Measurements from ENCODE around the gene GCHFR.

The GCHFR gene

DNA sequence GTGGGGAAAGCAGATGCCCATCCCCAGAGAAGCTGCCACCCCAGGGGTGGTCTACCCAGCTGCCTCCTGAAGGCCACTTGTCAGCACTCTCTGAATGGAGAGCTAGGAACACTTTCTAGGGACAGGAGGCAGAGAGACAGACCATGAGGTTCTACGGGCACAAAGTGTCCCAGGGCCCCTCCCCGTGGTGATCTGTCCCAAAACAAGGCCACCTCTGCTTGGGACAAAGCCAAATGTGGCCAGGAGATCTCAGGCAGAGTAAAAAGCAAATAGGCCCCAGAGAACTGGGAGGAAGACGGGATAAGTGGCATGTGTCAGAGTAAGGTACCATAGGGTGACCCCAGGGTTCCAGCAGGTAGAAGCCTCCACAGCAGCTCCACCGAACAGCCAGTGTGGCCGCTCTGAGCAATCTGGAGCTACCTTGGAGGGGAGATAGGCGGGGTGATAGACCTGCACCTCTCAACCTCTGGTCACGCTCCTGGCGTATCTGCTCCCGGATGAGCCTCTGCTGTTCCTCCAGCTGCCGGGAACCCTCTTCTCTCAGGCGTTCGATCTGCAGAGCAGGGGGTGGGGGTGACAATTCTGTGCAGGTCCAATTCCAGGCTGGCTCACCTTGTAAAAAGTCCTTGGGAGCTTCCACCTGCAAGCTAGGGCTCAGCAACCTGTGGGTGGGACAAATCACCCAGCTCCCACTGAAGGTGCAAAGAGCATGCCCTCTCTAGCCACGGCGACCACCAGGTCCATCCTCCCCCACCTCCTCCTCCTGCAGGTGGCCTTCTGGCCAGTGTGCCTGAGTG lies 12.1 kb downstream of the GCHFR start:
- H3K4me3 ChIP-seq (ENCODE audit: low read length) = no peak overlapping the region
- TF ChIP-seq CTCF (IDR thresholded peaks at IDR 0.05; ENCODE audit: insufficient read depth, low read depth, low read length, missing control alignments) = no peak
- DNase-seq (ENCODE audit: low read depth) = no peak

DNA sequence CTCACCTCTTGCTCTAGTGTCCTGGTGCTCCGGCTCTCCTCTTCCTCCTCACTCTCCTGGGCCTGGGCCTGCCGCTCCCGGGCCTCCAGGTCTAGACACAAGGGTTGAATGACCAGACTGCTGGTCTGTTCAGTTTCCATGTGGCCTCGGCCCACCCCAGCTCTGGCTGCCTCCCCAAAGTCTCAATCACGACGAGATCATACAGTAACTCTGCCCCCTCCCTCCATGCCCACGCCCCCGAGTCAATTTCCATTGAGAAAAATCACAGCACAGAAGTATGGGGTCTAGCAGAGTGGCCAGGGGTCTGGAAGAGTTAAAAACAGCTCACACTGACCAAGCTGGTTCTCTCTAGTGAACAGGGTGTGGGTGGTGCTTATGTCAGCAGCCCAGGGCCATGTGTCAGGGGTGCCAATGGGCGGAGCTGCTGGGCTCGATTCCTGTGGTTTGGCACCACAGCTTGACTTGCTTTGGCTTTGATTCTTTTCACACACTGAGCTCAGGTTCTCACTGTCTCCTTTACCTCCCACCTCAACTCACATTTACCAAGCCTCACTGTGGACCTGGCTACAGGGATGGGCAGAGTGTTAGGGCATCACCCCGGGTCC lies 12.8 kb downstream of the GCHFR start:
- H3K4me3 ChIP-seq (ENCODE audit: low read length) = no peak overlapping the region
- TF ChIP-seq CTCF (IDR thresholded peaks at IDR 0.05; ENCODE audit: insufficient read depth, low read depth, low read length, missing control alignments) = no peak
- DNase-seq (ENCODE audit: low read depth) = peak; percentile 93

DNA sequence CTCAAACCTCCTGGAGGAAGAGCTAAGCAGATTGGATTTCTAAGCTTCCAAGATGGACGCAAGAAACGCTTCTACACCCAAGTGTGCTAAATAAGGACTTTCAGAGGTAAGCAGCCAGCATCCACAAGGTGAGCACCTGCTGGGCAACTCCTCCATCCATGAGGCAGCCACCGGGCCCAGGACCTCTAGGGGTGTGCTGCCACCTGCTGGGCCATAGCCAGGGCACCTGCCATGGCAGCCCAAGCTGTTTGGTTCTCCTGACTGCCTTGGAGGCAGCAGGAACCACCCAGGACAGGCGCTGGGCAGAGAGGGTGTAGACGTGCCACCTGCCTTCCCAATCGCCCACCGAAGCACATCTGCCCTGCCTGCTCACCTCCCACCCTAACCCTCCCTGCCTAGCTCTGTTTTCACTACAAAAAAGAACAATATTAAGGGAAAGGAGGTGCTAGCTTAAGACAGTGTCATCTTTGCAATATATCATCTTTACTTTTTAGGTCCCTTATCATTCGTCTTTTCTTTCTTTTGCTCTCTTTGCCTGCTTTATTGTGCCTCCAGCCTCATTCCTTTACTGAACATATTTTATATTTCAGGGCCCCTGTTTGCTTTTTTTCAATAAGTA lies 18.9 kb downstream of the GCHFR start:
- H3K4me3 ChIP-seq (ENCODE audit: low read length) = no peak overlapping the region
- TF ChIP-seq CTCF (IDR thresholded peaks at IDR 0.05; ENCODE audit: insufficient read depth, low read depth, low read length, missing control alignments) = peak; percentile 93
- DNase-seq (ENCODE audit: low read depth) = peak; percentile 88

GRCh38 chr15:40785164-40785563 lies 21.3 kb downstream of the GCHFR start:
- peak; percentile 43 for TF ChIP-seq CTCF (IDR thresholded peaks at IDR 0.05; ENCODE audit: insufficient read depth, low read depth, low read length, missing control alignments)
- peak; percentile 44 for DNase-seq (ENCODE audit: low read depth)
- no peak overlapping the region for H3K4me3 ChIP-seq (ENCODE audit: low read length)

DNA sequence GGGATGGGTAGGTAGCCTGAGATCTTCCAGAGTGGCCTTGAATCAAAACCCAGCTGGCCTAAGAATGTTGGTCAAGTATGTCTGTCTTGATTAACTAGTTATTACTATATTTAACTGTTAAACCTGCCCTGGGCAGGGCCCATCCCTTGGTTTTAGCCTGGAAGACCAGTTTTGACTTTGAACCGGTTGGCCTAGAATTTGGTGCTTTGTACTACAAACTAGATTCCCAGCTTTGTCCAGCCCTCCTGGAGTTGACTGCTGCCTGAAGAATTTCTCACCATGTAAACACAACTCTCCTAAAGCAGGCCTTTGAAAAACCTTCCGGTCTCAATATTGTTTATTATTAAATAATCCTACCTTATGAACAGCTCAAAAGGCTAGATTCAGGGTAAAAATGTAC lies 21.9 kb downstream of the GCHFR start:
- H3K4me3 ChIP-seq (ENCODE audit: low read length) = no peak overlapping the region
- no peak for TF ChIP-seq CTCF (IDR thresholded peaks at IDR 0.05; ENCODE audit: insufficient read depth, low read depth, low read length, missing control alignments)
- peak; percentile 79 for DNase-seq (ENCODE audit: low read depth)

DNA sequence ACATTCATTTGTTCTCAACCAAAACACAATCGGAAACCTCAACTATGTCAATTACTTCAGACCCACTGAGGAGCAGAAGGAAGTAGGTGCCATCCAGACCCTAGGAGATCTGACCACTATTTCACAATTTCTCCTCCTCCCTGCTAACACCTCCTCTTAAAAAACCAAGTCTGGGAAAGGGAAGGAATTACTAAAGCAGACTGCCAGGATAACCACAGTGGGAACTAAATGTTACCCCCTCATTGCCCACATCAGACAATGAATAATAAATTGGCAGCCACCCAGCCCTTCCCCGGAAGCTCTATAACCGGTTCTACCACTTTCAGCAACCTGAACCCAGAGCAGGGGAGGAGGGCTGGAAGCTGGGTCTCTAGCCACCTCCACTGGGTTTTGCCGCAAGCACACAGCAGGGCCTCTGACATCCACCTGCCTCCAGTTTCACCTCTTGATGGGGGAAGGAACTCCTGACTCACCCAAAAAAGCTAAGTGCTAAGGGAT lies 23.5 kb downstream of the GCHFR start:
- peak; percentile 94 for DNase-seq (ENCODE audit: low read depth)
- no peak overlapping the region for H3K4me3 ChIP-seq (ENCODE audit: low read length)
- no peak for TF ChIP-seq CTCF (IDR thresholded peaks at IDR 0.05; ENCODE audit: insufficient read depth, low read depth, low read length, missing control alignments)
